DMS 273 (cell line): ENCODE data around the gene L3MBTL1.
A peak's percentile ranks its signal among the peaks of the same experiment; 100 is the strongest.

Source experiments
- DNase-seq: peaks from one replicate; lab custom pipeline; 2025; ENCODE audit not compliant: unreplicated experiment; lab: John Stamatoyannopoulos, UW

Gene L3MBTL1

GRCh38 chr20:43507150-43508080 is at the start of gene L3MBTL1:
Gene L3MBTL1, plus strand, starts transcription at chr20:43507697. Its CDS starts 5,807 bp downstream, at chr20:43513504.
- peak; percentile 84 for DNase-seq

GRCh38 chr20:43458422-43458924 is 49.0 kb upstream of the L3MBTL1 start:
- peak; percentile 63 for DNase-seq

- DNase-seq = peak; percentile 20
Measured at GRCh38 chr20:43459022-43459942, 48.2 kb upstream of the L3MBTL1 start.

- DNase-seq = no peak
Measured at GRCh38 chr20:43460172-43460829, 47.2 kb upstream of the L3MBTL1 start.

- DNase-seq = no peak
Measured at GRCh38 chr20:43460830-43461200, 46.7 kb upstream of the L3MBTL1 start.

- DNase-seq = no peak
Measured at GRCh38 chr20:43461894-43462659, 45.4 kb upstream of the L3MBTL1 start.

- no peak for DNase-seq
Measured at GRCh38 chr20:43462660-43463526, 44.6 kb upstream of the L3MBTL1 start.

GRCh38 chr20:43463527-43464218 is 43.8 kb upstream of the L3MBTL1 start:
- DNase-seq = no peak

- no peak for DNase-seq
Measured at GRCh38 chr20:43464219-43464790, 43.2 kb upstream of the L3MBTL1 start.

GRCh38 chr20:43465625-43465943 is 41.9 kb upstream of the L3MBTL1 start:
- DNase-seq = no peak

- no peak for DNase-seq
Measured at GRCh38 chr20:43467589-43467988, 39.9 kb upstream of the L3MBTL1 start.

- DNase-seq = no peak
Measured at GRCh38 chr20:43472671-43473380, 34.7 kb upstream of the L3MBTL1 start.

- DNase-seq = no peak
Measured at GRCh38 chr20:43473381-43473704, 34.2 kb upstream of the L3MBTL1 start.

- DNase-seq = peak; percentile 16
Measured at GRCh38 chr20:43477193-43477592, 30.3 kb upstream of the L3MBTL1 start.

GRCh38 chr20:43477619-43478018 is 29.9 kb upstream of the L3MBTL1 start:
- no peak for DNase-seq

GRCh38 chr20:43490038-43490437 is 17.5 kb upstream of the L3MBTL1 start:
- no peak for DNase-seq

GRCh38 chr20:43492101-43492500 is 15.4 kb upstream of the L3MBTL1 start:
- no peak for DNase-seq

- no peak for DNase-seq
Measured at GRCh38 chr20:43495388-43495787, 12.1 kb upstream of the L3MBTL1 start.
